Fibroblast of the aortic adventitia (primary cell): ENCODE data around the gene TSEN2. TPM values are rescaled to one million over a fixed set of nuclear protein-coding genes. Genes with fewer than 3 reads are reported as not detected.
A peak's percentile ranks its signal among the peaks of the same experiment; 100 is the strongest.

ENCODE experiments used
- DNase-seq: peaks from one replicate; pipeline ENCODE4 v3.0.0-alpha.2; 2010; ENCODE audit warnings: low read depth
- H3K4me3 ChIP-seq: 2 replicates; pipeline ENCODE4 v1.5.1; 2011; ENCODE audit warnings: low read depth, mild to moderate bottlenecking, control low read depth, low read length, moderate library complexity
- total RNA-seq: library from RNA; depleted of rRNA; stranded (reverse); fragments of >200 nt; gene quantifications from 2 replicates; pipeline ENCODE4 v1.2.3, GENCODE V29; 2012; ENCODE audit warnings: low replicate concordance
- TF ChIP-seq, protein P1 (sequence below): IDR thresholded peaks from 2 replicates; pipeline ENCODE4 v1.5.1; 2011; ENCODE audit warnings: mild to moderate bottlenecking, low read length, control low read depth, inconsistent platforms; ENCODE audit not compliant: insufficient read depth

The TSEN2 gene
- 8.4 and 17.7 TPM in 2 replicates for total RNA-seq

DNA sequence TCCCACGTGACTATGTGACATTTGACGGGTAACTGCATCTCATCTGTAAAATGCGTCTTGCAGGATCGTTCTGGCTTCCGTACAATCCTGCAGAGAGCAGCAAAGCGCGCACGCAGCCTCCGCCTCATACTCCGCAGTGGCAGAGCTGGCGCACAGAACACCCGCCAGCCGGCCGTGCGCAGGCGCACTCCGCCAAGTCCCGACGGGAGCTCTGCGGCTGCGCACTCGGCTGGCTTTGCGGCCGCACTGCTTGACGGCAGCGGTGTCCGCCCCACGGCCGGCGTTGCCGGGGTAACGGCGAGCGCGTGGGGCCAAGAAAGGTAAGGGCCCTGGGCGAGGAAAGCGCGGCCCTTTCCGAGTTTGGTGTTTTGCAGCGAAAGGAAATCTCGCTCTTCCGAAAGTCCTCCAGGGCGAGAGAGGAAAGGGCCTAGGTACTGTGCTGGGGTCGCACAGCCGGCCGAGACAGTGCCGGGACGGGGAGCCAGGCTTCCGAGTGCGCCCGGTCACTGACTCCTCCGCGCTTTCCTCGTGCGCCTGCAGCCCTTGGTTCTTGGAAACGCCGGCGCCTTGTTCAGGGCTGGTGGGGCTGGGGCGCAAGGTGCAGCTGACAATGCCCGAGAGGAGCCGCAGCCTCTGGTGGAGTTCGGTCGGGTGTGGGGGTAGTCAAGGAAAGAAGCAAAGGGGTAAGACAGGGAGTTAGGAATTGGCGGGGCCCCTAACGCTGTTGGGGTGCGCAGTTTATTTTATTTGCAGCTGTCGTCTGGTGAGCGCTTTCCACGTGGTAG is at the start of gene TSEN2:
Gene TSEN2, plus strand, starts transcription at position 283 of the 785 bp plus-strand sequence. CDS start 5,321 bp downstream, outside the sequence.
- peak within 1 kb of the TSS; percentile 91 for H3K4me3 ChIP-seq
- TF ChIP-seq, protein P1, sequence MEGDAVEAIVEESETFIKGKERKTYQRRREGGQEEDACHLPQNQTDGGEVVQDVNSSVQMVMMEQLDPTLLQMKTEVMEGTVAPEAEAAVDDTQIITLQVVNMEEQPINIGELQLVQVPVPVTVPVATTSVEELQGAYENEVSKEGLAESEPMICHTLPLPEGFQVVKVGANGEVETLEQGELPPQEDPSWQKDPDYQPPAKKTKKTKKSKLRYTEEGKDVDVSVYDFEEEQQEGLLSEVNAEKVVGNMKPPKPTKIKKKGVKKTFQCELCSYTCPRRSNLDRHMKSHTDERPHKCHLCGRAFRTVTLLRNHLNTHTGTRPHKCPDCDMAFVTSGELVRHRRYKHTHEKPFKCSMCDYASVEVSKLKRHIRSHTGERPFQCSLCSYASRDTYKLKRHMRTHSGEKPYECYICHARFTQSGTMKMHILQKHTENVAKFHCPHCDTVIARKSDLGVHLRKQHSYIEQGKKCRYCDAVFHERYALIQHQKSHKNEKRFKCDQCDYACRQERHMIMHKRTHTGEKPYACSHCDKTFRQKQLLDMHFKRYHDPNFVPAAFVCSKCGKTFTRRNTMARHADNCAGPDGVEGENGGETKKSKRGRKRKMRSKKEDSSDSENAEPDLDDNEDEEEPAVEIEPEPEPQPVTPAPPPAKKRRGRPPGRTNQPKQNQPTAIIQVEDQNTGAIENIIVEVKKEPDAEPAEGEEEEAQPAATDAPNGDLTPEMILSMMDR, result peak; percentile 15
- DNase-seq, result peak; percentile 92

DNA sequence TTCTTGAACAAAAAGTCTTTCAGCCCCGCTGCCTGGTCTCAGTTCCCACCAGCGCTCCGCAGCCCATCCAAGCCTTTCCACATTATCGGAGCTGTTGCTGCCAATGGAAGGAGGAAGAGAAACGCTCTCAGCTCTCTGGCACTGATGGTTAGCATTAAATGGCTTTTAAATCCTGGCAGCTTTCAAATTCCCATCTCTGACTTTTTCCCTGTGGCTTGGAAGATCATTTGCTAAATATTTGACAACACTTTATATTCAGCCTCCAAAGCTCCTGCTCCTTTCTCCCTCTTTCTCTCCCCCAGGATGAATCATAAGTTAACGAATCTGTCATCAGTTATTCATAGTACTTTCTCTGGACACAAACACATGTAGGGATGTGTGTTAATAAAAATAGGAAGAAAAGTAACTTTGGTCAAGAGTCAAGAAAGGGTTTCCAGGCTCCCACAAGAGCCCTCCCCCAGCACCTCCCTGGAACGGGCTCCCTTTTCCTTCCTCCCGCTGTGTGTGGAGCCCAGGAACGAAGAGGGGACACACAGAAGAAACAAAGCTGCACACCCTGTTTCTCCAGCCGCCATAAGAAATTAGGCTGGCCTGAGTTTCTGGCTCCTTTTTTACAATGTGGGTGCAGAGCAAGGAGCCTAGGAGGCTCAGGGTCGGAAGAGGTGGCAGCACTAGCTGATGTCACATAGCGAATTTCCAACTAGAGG is 47.6 kb upstream of the TSEN2 start:
- TF ChIP-seq, protein P1, result no peak
- peak overlapping the region; percentile 37 for H3K4me3 ChIP-seq
- peak; percentile 88 for DNase-seq

DNA sequence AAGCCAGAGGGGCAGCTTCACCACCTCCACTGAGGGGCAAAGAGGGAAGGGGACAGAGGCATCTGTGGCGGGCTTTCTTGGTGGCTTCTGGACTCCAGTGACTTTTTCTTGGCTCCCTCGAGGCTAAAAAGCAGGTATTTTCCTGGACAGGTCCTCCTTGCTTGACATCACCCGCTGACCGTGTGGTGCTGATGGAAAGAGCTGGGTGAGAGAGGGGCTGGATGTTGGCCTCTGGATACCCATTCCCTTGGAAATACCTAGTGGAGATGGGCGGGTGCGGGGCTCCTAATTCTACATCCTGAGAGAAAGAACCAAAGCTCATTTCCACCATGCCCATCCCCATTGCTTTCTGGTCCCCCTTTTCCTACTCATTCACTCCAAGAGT is 47.1 kb upstream of the TSEN2 start:
- H3K4me3 ChIP-seq, result no peak overlapping the region
- no peak for DNase-seq
- TF ChIP-seq, protein P1, result no peak

DNA sequence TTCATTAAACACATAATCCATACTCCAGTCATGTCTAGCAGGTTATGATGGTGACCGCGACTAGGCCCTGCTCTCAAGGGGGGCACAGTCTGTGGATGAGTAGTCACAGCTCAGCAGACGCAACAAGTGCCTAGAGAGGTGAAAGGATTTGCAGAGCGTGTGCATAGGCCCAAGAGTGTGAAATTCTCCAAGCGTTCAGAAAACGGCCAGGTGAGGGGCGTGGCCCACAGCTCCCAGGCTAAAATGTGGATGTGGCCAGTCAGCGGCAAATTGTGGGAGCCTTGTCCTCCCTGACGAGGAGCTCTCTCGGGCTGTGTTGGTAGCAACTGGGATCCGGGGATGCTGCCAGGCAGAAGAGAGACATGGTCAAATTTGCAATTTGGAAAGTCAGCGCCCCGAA is 46.4 kb upstream of the TSEN2 start:
- DNase-seq, result no peak
- no peak overlapping the region for H3K4me3 ChIP-seq
- TF ChIP-seq, protein P1, result no peak

DNA sequence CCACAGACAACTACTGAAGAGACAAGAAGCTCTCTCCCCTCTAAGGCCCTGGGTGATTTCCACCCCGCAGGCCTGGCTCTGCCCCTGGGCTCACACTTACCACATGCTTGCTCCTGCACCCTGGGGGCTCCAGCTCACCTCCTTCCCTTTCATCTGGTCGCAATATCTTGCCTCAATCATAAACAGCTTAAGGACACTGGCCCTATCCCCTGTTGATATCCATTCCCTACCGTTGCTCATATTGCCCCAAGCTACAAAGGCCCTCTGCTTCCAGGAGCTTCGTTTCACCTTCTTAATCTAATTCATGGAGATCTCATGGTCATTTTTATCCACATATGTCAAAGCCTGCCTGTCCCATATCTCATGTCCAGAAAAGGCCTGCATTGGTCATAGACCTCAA is 46.0 kb upstream of the TSEN2 start:
- TF ChIP-seq, protein P1, result no peak
- DNase-seq, result no peak

DNA sequence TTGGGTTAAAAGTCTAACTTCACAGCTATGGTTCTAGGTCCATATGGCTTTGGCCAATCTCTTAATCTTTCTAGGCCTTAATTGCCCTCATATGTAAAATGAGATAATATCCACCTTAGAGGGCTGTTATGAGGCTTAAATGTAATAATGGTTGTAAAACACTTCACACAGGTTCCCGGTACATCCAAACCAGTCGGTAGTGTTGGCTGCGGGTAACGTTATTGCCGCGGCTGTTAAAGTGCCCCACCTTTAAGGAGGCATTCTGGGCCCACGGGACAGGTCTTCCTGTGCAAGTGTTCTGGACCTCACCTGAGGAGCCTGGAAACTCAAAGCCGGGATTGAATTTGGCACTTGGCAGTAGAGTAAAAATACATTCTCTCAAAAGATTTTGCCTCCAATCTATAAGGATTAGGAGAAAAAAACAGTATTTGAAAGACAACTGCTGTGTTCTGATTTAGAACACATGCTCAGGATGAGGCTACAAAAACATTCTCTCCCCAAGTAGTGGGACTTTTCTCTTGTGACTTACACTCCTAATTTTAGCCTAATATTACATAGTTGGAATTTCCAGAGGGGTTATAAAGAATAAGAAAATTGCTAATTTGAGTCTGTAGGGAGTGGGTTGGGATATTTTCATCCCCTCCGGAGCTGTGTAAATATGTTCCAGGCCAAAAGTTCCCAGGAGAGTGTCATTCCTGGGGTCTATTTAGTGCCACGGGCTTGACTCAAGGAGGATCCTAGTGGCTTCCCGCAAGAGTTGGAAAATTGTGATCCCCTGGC is 44.9 kb upstream of the TSEN2 start:
- no peak overlapping the region for H3K4me3 ChIP-seq
- TF ChIP-seq, protein P1, result no peak
- DNase-seq, result no peak

More for the DNA sequence above, 46.0 kb upstream of the TSEN2 start:
- H3K4me3 ChIP-seq, result no peak overlapping the region
